HepG2 (cell line): ENCODE results near the gene COLQ. TPM values are rescaled to one million over a fixed set of nuclear protein-coding genes. Genes with fewer than 3 reads are reported as not detected.

Source experiments
- DPF2 ChIP-seq: sonication (generic); formaldehyde crosslinking; IDR thresholded peaks from 2 replicates; pipeline ENCODE4 v1.4.0; 2020; ENCODE audit warnings: mild to moderate bottlenecking, low read depth, missing genetic modification reagents, borderline replicate concordance
- FOXA1 ChIP-seq, 2 experiments: fragments of 450-650 bp in 1 of 2; sonication (generic) in 1 of 2; formaldehyde crosslinking in 1 of 2; IDR thresholded peaks; 2 replicates each; pipeline versions ENCODE4 v1.4.0 to v1.6.1; 2016 to 2020; ENCODE audit warnings: missing genetic modification reagents in 1 of 2
- MED8 ChIP-seq: sonication (generic); formaldehyde crosslinking; IDR thresholded peaks from 2 replicates; pipeline ENCODE4 v1.8.1; 2023; ENCODE audit warnings: mild to moderate bottlenecking, missing genetic modification reagents; ENCODE audit not compliant: insufficient replicate concordance
- RFX5 ChIP-seq: IDR thresholded peaks from 2 replicates; pipeline ENCODE4 v1.6.1; 2011; ENCODE audit warnings: low read depth, low read length, improper control_type of control experiment
- SOX13 ChIP-seq, 3 experiments: fragments of 450-650 bp in 1 of 3; sonication (generic) in 1 of 3; formaldehyde crosslinking in 1 of 3; IDR thresholded peaks in 2 of 3; conservative IDR thresholded peaks in 1 of 3; 2 replicates each; pipeline versions ENCODE4 v1.5.0 to v1.6.1; 2016 to 2020; ENCODE audit warnings: antibody characterized with exemption in 1 of 3, mild to moderate bottlenecking in 1 of 3, missing compliant biosample characterization in 1 of 3, missing genetic modification reagents in 1 of 3, moderate library complexity in 1 of 3
- SOX6 ChIP-seq, 2 experiments: fragments of 450-650 bp in 1 of 2; sonication (generic) in 1 of 2; formaldehyde crosslinking in 1 of 2; IDR thresholded peaks; 2 replicates each; pipeline versions ENCODE4 v1.4.0 to v1.6.1; 2017 to 2020; ENCODE audit warnings: antibody characterized with exemption in 1 of 2, mild to moderate bottlenecking in 1 of 2, missing genetic modification reagents in 1 of 2
- TMF1 ChIP-seq: sonication (generic); formaldehyde crosslinking; IDR thresholded peaks from 2 replicates; pipeline ENCODE4 v1.8.1; 2022; ENCODE audit warnings: low read depth, missing genetic modification reagents
- ZBTB8A ChIP-seq: sonication (generic); formaldehyde crosslinking; IDR thresholded peaks from 2 replicates; pipeline ENCODE4 v1.4.0; 2020; ENCODE audit warnings: mild to moderate bottlenecking, low read depth, missing genetic modification reagents, borderline replicate concordance
- ZC3H4 ChIP-seq: sonication (generic); formaldehyde crosslinking; IDR thresholded peaks from 2 replicates; pipeline ENCODE4 v1.4.0; 2020; ENCODE audit warnings: missing genetic modification reagents, borderline replicate concordance
- ZFY ChIP-seq: sonication (generic); formaldehyde crosslinking; IDR thresholded peaks from 2 replicates; pipeline ENCODE4 v1.4.0; 2020; ENCODE audit warnings: missing genetic modification reagents
- ZKSCAN5 ChIP-seq: sonication (generic); formaldehyde crosslinking; IDR thresholded peaks from 2 replicates; pipeline ENCODE4 v1.5.1; 2020; ENCODE audit warnings: mild to moderate bottlenecking, missing genetic modification reagents
- ZMYM2 ChIP-seq: sonication (generic); formaldehyde crosslinking; IDR thresholded peaks from 2 replicates; pipeline ENCODE4 v1.8.0; 2022; ENCODE audit warnings: mild to moderate bottlenecking, missing genetic modification reagents
- ZNF337 ChIP-seq: sonication (generic); formaldehyde crosslinking; IDR thresholded peaks from 2 replicates; pipeline ENCODE4 v1.5.1; 2020; ENCODE audit warnings: missing genetic modification reagents, low read depth, mild to moderate bottlenecking, borderline replicate concordance
- ZNF430 ChIP-seq: sonication (generic); formaldehyde crosslinking; IDR thresholded peaks from 2 replicates; pipeline ENCODE4 v1.9.0; 2021; ENCODE audit warnings: mild to moderate bottlenecking, missing genetic modification reagents
- ZNF724P ChIP-seq: sonication (generic); formaldehyde crosslinking; IDR thresholded peaks from 2 replicates; pipeline ENCODE4 v1.8.0; 2022; ENCODE audit warnings: missing genetic modification reagents, borderline replicate concordance
- polyA plus RNA-seq, 8 experiments: library from polyadenylated mRNA; depleted of rRNA in 3 of 8; stranded (reverse) in 7 of 8; unstranded in 1 of 8; fragments of >200 nt; fragmentation: Illumina TruSeq in 4 of 8; extraction: Trizol in 4 of 8; gene quantifications; 2 replicates each; pipeline versions ENCODE4 v1.2.1 to v1.2.3, GENCODE V29; 2011 to 2016; ENCODE audit warnings: low read depth in 4 of 8, missing spikeins in 1 of 8, mixed read lengths in 1 of 8; ENCODE audit not compliant: insufficient read depth in 1 of 8
- total RNA-seq, 5 experiments: library from RNA; depleted of rRNA; stranded (reverse); fragments of >200 nt; fragmentation: Illumina TruSeq; extraction: Trizol; gene quantifications; 2 replicates each; pipeline ENCODE4 v1.2.3, GENCODE V29; 2016; ENCODE audit warnings: low read depth in 1 of 5
- TF ChIP-seq, protein P1 (sequence below): sonication (generic); formaldehyde crosslinking; IDR thresholded peaks from 2 replicates; pipeline ENCODE4 v1.5.0; 2020; ENCODE audit warnings: missing genetic modification reagents
- TF ChIP-seq, protein P2 (sequence below): sonication (generic); formaldehyde crosslinking; IDR thresholded peaks from 2 replicates; pipeline ENCODE4 v1.8.0; 2022; ENCODE audit warnings: missing genetic modification reagents, mild to moderate bottlenecking, inconsistent platforms, borderline replicate concordance
- TF ChIP-seq, protein P3 (sequence below): sonication (generic); formaldehyde crosslinking; IDR thresholded peaks from 2 replicates; pipeline ENCODE4 v1.4.0; 2020; ENCODE audit warnings: missing genetic modification reagents
- TF ChIP-seq, protein P4 (sequence below): sonication (generic); formaldehyde crosslinking; IDR thresholded peaks from 2 replicates; pipeline ENCODE4 v1.4.0; 2020; ENCODE audit warnings: mild to moderate bottlenecking, missing genetic modification reagents

The COLQ gene
- total and polyA plus RNA-seq, 2 of the 13 experiments (the other 11 are each of a cell fraction or from before 2014, with no cell fraction given) = 0.31 to 0.46 TPM

- TF ChIP-seq FOXA1 (IDR thresholded peaks at IDR 0.05) = no peak
- no peak for TF ChIP-seq FOXA1 (CRISPR knock-in tag; IDR thresholded peaks at IDR 0.05)
- 0 out of 2 replicates have a peak, but pooled peaks have one; percentile 7 for TF ChIP-seq TMF1 (CRISPR knock-in tag)
- TF ChIP-seq ZFY (CRISPR knock-in tag) = no peak
- TF ChIP-seq, protein P1, sequence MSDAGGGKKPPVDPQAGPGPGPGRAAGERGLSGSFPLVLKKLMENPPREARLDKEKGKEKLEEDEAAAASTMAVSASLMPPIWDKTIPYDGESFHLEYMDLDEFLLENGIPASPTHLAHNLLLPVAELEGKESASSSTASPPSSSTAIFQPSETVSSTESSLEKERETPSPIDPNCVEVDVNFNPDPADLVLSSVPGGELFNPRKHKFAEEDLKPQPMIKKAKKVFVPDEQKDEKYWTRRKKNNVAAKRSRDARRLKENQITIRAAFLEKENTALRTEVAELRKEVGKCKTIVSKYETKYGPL (CRISPR knock-in tag) = no peak
- 0 out of 2 replicates have a peak, but pooled peaks have one; percentile 4 for TF ChIP-seq ZMYM2 (CRISPR knock-in tag)
- TF ChIP-seq, protein P2, sequence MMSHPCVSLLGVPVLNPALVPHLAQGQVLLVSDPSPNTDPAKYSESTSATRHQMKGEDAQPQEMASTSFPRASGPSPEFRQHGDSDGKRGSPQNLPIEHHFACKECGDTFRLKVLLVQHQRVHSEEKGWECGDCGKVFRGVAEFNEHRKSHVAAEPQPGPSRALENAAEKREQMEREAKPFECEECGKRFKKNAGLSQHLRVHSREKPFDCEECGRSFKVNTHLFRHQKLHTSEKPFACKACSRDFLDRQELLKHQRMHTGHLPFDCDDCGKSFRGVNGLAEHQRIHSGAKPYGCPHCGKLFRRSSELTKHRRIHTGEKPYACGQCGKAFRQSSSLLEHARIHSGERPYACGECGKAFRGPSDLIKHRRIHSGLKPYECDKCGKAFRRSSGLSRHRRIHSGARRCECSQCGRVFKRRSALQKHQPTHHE (CRISPR knock-in tag) = no peak
- no peak for TF ChIP-seq DPF2 (CRISPR knock-in tag)
- no peak for TF ChIP-seq MED8 (CRISPR knock-in tag)
- no peak for TF ChIP-seq ZKSCAN5
- no peak for TF ChIP-seq ZC3H4 (CRISPR knock-in tag)
- TF ChIP-seq, protein P3, sequence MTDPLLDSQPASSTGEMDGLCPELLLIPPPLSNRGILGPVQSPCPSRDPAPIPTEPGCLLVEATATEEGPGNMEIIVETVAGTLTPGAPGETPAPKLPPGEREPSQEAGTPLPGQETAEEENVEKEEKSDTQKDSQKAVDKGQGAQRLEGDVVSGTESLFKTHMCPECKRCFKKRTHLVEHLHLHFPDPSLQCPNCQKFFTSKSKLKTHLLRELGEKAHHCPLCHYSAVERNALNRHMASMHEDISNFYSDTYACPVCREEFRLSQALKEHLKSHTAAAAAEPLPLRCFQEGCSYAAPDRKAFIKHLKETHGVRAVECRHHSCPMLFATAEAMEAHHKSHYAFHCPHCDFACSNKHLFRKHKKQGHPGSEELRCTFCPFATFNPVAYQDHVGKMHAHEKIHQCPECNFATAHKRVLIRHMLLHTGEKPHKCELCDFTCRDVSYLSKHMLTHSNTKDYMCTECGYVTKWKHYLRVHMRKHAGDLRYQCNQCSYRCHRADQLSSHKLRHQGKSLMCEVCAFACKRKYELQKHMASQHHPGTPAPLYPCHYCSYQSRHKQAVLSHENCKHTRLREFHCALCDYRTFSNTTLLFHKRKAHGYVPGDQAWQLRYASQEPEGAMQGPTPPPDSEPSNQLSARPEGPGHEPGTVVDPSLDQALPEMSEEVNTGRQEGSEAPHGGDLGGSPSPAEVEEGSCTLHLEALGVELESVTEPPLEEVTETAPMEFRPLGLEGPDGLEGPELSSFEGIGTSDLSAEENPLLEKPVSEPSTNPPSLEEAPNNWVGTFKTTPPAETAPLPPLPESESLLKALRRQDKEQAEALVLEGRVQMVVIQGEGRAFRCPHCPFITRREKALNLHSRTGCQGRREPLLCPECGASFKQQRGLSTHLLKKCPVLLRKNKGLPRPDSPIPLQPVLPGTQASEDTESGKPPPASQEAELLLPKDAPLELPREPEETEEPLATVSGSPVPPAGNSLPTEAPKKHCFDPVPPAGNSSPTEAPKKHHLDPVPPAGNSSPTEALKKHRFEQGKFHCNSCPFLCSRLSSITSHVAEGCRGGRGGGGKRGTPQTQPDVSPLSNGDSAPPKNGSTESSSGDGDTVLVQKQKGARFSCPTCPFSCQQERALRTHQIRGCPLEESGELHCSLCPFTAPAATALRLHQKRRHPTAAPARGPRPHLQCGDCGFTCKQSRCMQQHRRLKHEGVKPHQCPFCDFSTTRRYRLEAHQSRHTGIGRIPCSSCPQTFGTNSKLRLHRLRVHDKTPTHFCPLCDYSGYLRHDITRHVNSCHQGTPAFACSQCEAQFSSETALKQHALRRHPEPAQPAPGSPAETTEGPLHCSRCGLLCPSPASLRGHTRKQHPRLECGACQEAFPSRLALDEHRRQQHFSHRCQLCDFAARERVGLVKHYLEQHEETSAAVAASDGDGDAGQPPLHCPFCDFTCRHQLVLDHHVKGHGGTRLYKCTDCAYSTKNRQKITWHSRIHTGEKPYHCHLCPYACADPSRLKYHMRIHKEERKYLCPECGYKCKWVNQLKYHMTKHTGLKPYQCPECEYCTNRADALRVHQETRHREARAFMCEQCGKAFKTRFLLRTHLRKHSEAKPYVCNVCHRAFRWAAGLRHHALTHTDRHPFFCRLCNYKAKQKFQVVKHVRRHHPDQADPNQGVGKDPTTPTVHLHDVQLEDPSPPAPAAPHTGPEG (CRISPR knock-in tag) = 0 out of 2 replicates have a peak, but pooled peaks have one; percentile 10
- no peak for TF ChIP-seq SOX6 (IDR thresholded peaks at IDR 0.05)
- TF ChIP-seq SOX6 (CRISPR knock-in tag; IDR thresholded peaks at IDR 0.05) = 0 out of 2 replicates have a peak, but pooled peaks have one; percentile 1
- no peak for TF ChIP-seq SOX13 (IDR thresholded peaks at IDR 0.05)
- no peak for TF ChIP-seq SOX13 (CRISPR knock-in tag; conservative IDR thresholded peaks at IDR 0.05 in 1 of 2, IDR thresholded peaks at IDR 0.05 in 1 of 2)
- TF ChIP-seq RFX5 = no peak
- TF ChIP-seq, protein P4, sequence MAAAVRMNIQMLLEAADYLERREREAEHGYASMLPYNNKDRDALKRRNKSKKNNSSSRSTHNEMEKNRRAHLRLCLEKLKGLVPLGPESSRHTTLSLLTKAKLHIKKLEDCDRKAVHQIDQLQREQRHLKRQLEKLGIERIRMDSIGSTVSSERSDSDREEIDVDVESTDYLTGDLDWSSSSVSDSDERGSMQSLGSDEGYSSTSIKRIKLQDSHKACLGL (CRISPR knock-in tag) = no peak
- no peak for TF ChIP-seq ZNF430 (CRISPR knock-in tag)
- TF ChIP-seq ZBTB8A (CRISPR knock-in tag) = no peak
- no peak for TF ChIP-seq ZNF724P (CRISPR knock-in tag)
- TF ChIP-seq ZNF337 (CRISPR knock-in tag) = no peak
Measured at GRCh38 chr3:15427981-15428380, 93.5 kb downstream of the COLQ start (continued).
